Ovary (tissue), 9 donors: ENCODE data around the gene STAT3. TPM values are rescaled to one million over a fixed set of nuclear protein-coding genes. Genes with fewer than 3 reads are reported as not detected.
"Not testable (repeated sequence)": the region's sequence is repeated elsewhere in the genome, so short reads cannot be mapped to it uniquely, and the experiment has no call there.

Experiments
- DNase-seq, 5 donors: peaks; one replicate each; pipeline ENCODE4 v3.0.0-alpha.2; 2019 to 2020
- H3K27ac ChIP-seq, 2 donors: fragments of 200-600 bp; one replicate each; pipeline versions ENCODE4 v1.5.1 to v1.8.0; 2019 to 2022
- H3K27me3 ChIP-seq: fragments of 200-600 bp; one replicate; pipeline ENCODE4 v1.8.0; 2022
- H3K36me3 ChIP-seq: fragments of 200-600 bp; sonication (generic); one replicate; pipeline ENCODE4 v1.5.1; 2019
- H3K4me1 ChIP-seq: one replicate; pipeline ENCODE4 v1.8.1; 2013; ENCODE audit warnings: mild to moderate bottlenecking, moderate library complexity; ENCODE audit not compliant: insufficient read depth
- H3K4me3 ChIP-seq: fragments of 200-600 bp; sonication (generic); one replicate; pipeline ENCODE4 v1.5.1; 2017
- H3K9me3 ChIP-seq, 2 donors: fragments of 200-600 bp in 1 of 2; sonication (generic) in 1 of 2; one replicate each; pipeline versions ENCODE4 v1.5.1 to v1.8.1; 2013 to 2019; ENCODE audit warnings: mild to moderate bottlenecking in 1 of 2, moderate library complexity in 1 of 2
- CTCF ChIP-seq, 3 donors: fragments of 450-650 bp in 2 of 3; fragments of 200-600 bp in 1 of 3; IDR thresholded peaks; one replicate each; pipeline versions ENCODE4 v1.5.1 to v1.8.0; 2016 to 2022; ENCODE audit warnings: antibody characterized with exemption in 3 of 3, mild to moderate bottlenecking in 1 of 3
- EP300 ChIP-seq: sonication (generic); formaldehyde crosslinking; IDR thresholded peaks from one replicate; pipeline ENCODE4 v1.6.1; 2017; ENCODE audit warnings: antibody characterized with exemption
- POLR2A ChIP-seq: fragments of 450-650 bp; IDR thresholded peaks from one replicate; pipeline ENCODE4 v1.6.1; 2017; ENCODE audit warnings: antibody characterized with exemption, mild to moderate bottlenecking, moderate library complexity
- WGBS, 3 donors: extraction: QIAGEN DNeasy Blood & Tissue Kit in 1 of 3; methylation state at CpG; one replicate each; pipeline versions ENCODE4 v1.1.5 to v1.1.7; 2013 to 2017; 5-methylcytosine and 5-hydroxymethylcytosine counted together
- intact Hi-C, 4 donors: fragments of 100-400 bp; cut with DNase I; formaldehyde crosslinking; loops; one replicate each; pipeline versions ENCODE4 v1.11.0 to v1.15.1; 2022 to 2023
- polyA plus RNA-seq, 2 donors: library from polyadenylated mRNA; stranded (reverse); fragments of 200-250 nt in 1 of 2; fragments of 350-450 nt in 1 of 2; fragmentation: Illumina TruSeq in 1 of 2; extraction: RNeasy Lipid Tissue Mini Kit (QIAGEN cat#74804) in 1 of 2; gene quantifications; one replicate each; pipeline ENCODE4 v1.2.3, GENCODE V29; 2013 to 2014
- total RNA-seq, 7 donors: library from RNA; depleted of rRNA in 2 of 7; stranded (reverse); fragments of >200 nt in 2 of 7; fragmentation: NEBNext Ultra II Directional in 3 of 7; extraction: Animal tissue kit (Norgen Biotek cat#: 25700) in 3 of 7; gene quantifications; one replicate each; pipeline versions ENCODE4 v1.1.0 to v1.2.4, GENCODE V29; 2016 to 2023
- donor health status: DM: no; HTN: no; CAD: no; lungs with moderate emphysema.
- donor health status: DM: no; HTN: no; CAD: no.
- donor health status: Bipolar disorder and iron deficiency.
- donor health status: DM: yes; HTN: yes; CAD: no.
- donor health status: DM: no; HTN: no; CAD: no.
- donor health status: DM: yes; HTN: yes; CAD: no.

Gene STAT3
- total and polyA plus RNA-seq, 9 donors: 58.3 to 301 (median 192) TPM

- H3K36me3 ChIP-seq: no peaks in the 10 kb centered on the region
- intact Hi-C loops: no loop called here
- no peaks in the 10 kb centered on the region for H3K9me3 ChIP-seq
- H3K4me1 ChIP-seq: peaks cover 10% of the 10 kb centered on the region
- DNase-seq: no peak
- no peak overlapping the region for H3K27ac ChIP-seq
- 92 to 95% (median 94%) methylated on average over 16 of the region's 16 CpGs for WGBS, 3 donors
- H3K4me3 ChIP-seq: no peak overlapping the region
- H3K27me3 ChIP-seq: no peaks in the 10 kb centered on the region
- TF ChIP-seq POLR2A: no peak
- no peak for TF ChIP-seq CTCF (IDR thresholded peaks at IDR 0.05)
- no peak for TF ChIP-seq EP300
These were observed 83.8 kb downstream of the STAT3 start for GRCh38 chr17:42304187-42305030.

GRCh38 chr17:42303694-42304093, 84.5 kb downstream of the STAT3 start:
- H3K36me3 ChIP-seq: no peaks in the 10 kb centered on the region
- no peak for DNase-seq
- H3K4me3 ChIP-seq: no peak overlapping the region
- intact Hi-C loops: no loop called here
- WGBS, 3 donors: 82 to 87% (median 85%) methylated on average over 3 of the region's 3 CpGs
- peaks cover 8% of the 10 kb centered on the region for H3K4me1 ChIP-seq
- no peaks in the 10 kb centered on the region for H3K27me3 ChIP-seq
- H3K27ac ChIP-seq: no peak overlapping the region
- TF ChIP-seq EP300: no peak
- no peak for TF ChIP-seq POLR2A
- TF ChIP-seq CTCF (IDR thresholded peaks at IDR 0.05): no peak
- no peaks in the 10 kb centered on the region for H3K9me3 ChIP-seq

GRCh38 chr17:42301022-42301421, 87.2 kb downstream of the STAT3 start:
- no peak for TF ChIP-seq POLR2A
- TF ChIP-seq CTCF (IDR thresholded peaks at IDR 0.05): no peak
- no peak for TF ChIP-seq EP300
- peaks cover 4% of the 10 kb centered on the region for H3K4me1 ChIP-seq
- H3K27me3 ChIP-seq: no peaks in the 10 kb centered on the region
- no peaks in the 10 kb centered on the region for H3K9me3 ChIP-seq
- H3K36me3 ChIP-seq: no peaks in the 10 kb centered on the region
- H3K27ac ChIP-seq: no peak overlapping the region
- no peak overlapping the region for H3K4me3 ChIP-seq
- intact Hi-C loops: no loop called here
- 79 to 85% (median 81%) methylated on average over 9 of the region's 9 CpGs for WGBS, 3 donors
- DNase-seq: no peak

GRCh38 chr17:42299913-42300312, 88.3 kb downstream of the STAT3 start:
- H3K36me3 ChIP-seq, H3K4me3 ChIP-seq, H3K9me3 ChIP-seq, intact Hi-C loops, H3K27me3 ChIP-seq, DNase-seq, H3K4me1 ChIP-seq, H3K27ac ChIP-seq: not testable (repeated sequence)
- WGBS, 3 donors: 100% methylated on average over 2 of the region's 17 CpGs; no CpG with 5 or more reads in 2 of the 3 donors

- WGBS, 3 donors: 93 to 97% (median 95%) methylated on average over 6 to 10 of the region's 10 CpGs
- DNase-seq, H3K4me3 ChIP-seq, H3K27ac ChIP-seq, intact Hi-C loops, H3K36me3 ChIP-seq, H3K27me3 ChIP-seq, H3K4me1 ChIP-seq, H3K9me3 ChIP-seq: not testable (repeated sequence)
These were observed 88.9 kb downstream of the STAT3 start for GRCh38 chr17:42299361-42299760.

- WGBS, 3 donors: 84 to 90% (median 85%) methylated on average over 9 to 10 of the region's 10 CpGs
These were observed 90.5 kb downstream of the STAT3 start for GRCh38 chr17:42297775-42298174.

More at GRCh38 chr17:42297775-42298174, 90.5 kb downstream of the STAT3 start:
- H3K27me3 ChIP-seq, H3K27ac ChIP-seq, DNase-seq, H3K4me1 ChIP-seq, H3K9me3 ChIP-seq, H3K4me3 ChIP-seq, intact Hi-C loops, H3K36me3 ChIP-seq: not testable (repeated sequence)
